ENCODE measurements around the gene OVCA2. TPM values are rescaled to one million over a fixed set of nuclear protein-coding genes. Genes with fewer than 3 reads are reported as not detected.
A peak's percentile ranks its signal among the peaks of the same experiment; 100 is the strongest.

The OVCA2 gene
- 10 to 100 TPM; 35.5 to 49.8 TPM for total RNA-seq

GRCh38 chr17:2041561-2042389, at the start of gene OVCA2:
Gene OVCA2 (plus strand): TSS chr17:2042022. CDS start chr17:2042048, 26 bp downstream.
- Mint-ChIP-seq H3K4me3 (peak within 1 kb of the TSS; percentile 96), H3K36me3 (peaks cover 7% of the 10 kb centered on the region), H3K9me3 (no peaks in the 10 kb centered on the region), H3K27me3 (no peaks in the 10 kb centered on the region), H3K4me1 (ENCODE audit: low read depth in 2 of 2) (peaks cover 15 to 17% of the 10 kb centered on the region in 2 donors), H3K27ac (peak within 1 kb of the TSS; percentile 93 to 94)
- peak; percentile 96 for DNase-seq (ENCODE audit: low spot score)
- peak; percentile 97 for ATAC-seq

- Mint-ChIP-seq H3K4me1 (ENCODE audit: low read depth in 2 of 2) (no peaks in the 10 kb centered on the region), H3K4me3 (no peak overlapping the region), H3K9me3 (no peaks in the 10 kb centered on the region), H3K27ac (no peak overlapping the region), H3K27me3 (peaks cover 22 to 30% of the 10 kb centered on the region in 2 donors), H3K36me3 (no peaks in the 10 kb centered on the region)
- ATAC-seq, result no peak
- no peak for DNase-seq (ENCODE audit: low spot score)
Observed at GRCh38 chr17:1992541-1992940, 49.3 kb upstream of the OVCA2 start.

GRCh38 chr17:1994707-1995106, 47.1 kb upstream of the OVCA2 start:
- DNase-seq (ENCODE audit: low spot score) (no peak), ATAC-seq (no peak)
- Mint-ChIP-seq H3K27ac (no peak overlapping the region), H3K27me3 (peaks cover 25 to 26% of the 10 kb centered on the region in 2 donors), H3K9me3 (no peaks in the 10 kb centered on the region), H3K4me1 (ENCODE audit: low read depth in 2 of 2) (peaks cover 2 to 5% of the 10 kb centered on the region in 2 donors), H3K36me3 (no peaks in the 10 kb centered on the region), H3K4me3 (no peak overlapping the region)

GRCh38 chr17:1995321-1995892, 46.4 kb upstream of the OVCA2 start:
- Mint-ChIP-seq H3K27me3 (peaks cover 25 to 27% of the 10 kb centered on the region in 2 donors), H3K4me1 (ENCODE audit: low read depth in 2 of 2) (peaks cover 2 to 5% of the 10 kb centered on the region in 2 donors), H3K4me3 (no peak overlapping the region), H3K36me3 (no peaks in the 10 kb centered on the region), H3K9me3 (no peaks in the 10 kb centered on the region), H3K27ac (no peak overlapping the region)
- no peak for DNase-seq (ENCODE audit: low spot score)
- no peak for ATAC-seq

GRCh38 chr17:1995907-1996799, 45.7 kb upstream of the OVCA2 start:
- ATAC-seq (no peak), DNase-seq (ENCODE audit: low spot score) (no peak)
- Mint-ChIP-seq H3K27me3 (peaks cover 19 to 27% of the 10 kb centered on the region in 2 donors), H3K4me1 (ENCODE audit: low read depth in 2 of 2) (peaks cover 2 to 5% of the 10 kb centered on the region in 2 donors), H3K9me3 (no peaks in the 10 kb centered on the region), H3K27ac (no peak overlapping the region), H3K4me3 (no peak overlapping the region), H3K36me3 (no peaks in the 10 kb centered on the region)

- H3K27ac Mint-ChIP-seq, result no peak overlapping the region
- H3K27me3 Mint-ChIP-seq, result peaks cover 19 to 27% of the 10 kb centered on the region in 2 donors
- ATAC-seq (no peak), DNase-seq (ENCODE audit: low spot score) (no peak)
- no peak overlapping the region for H3K4me3 Mint-ChIP-seq
- peaks cover 2 to 5% of the 10 kb centered on the region in 2 donors for H3K4me1 Mint-ChIP-seq (ENCODE audit: low read depth in 2 of 2)
- no peaks in the 10 kb centered on the region for H3K9me3 Mint-ChIP-seq
- H3K36me3 Mint-ChIP-seq, result no peaks in the 10 kb centered on the region
Observed at GRCh38 chr17:1996800-1997288, 45.0 kb upstream of the OVCA2 start.

- Mint-ChIP-seq H3K9me3 (no peaks in the 10 kb centered on the region), H3K4me3 (no peak overlapping the region), H3K36me3 (no peaks in the 10 kb centered on the region), H3K27ac (no peak overlapping the region), H3K27me3 (peaks cover 19 to 27% of the 10 kb centered on the region in 2 donors), H3K4me1 (ENCODE audit: low read depth in 2 of 2) (peaks cover 2 to 5% of the 10 kb centered on the region in 2 donors)
- ATAC-seq (no peak), DNase-seq (ENCODE audit: low spot score) (no peak)
Observed at GRCh38 chr17:1997289-1997926, 44.4 kb upstream of the OVCA2 start.

GRCh38 chr17:1997927-1998742, 43.7 kb upstream of the OVCA2 start:
- peaks cover 2 to 5% of the 10 kb centered on the region in 2 donors for H3K4me1 Mint-ChIP-seq (ENCODE audit: low read depth in 2 of 2)
- H3K9me3 Mint-ChIP-seq, result no peaks in the 10 kb centered on the region
- no peak overlapping the region for H3K4me3 Mint-ChIP-seq
- DNase-seq (ENCODE audit: low spot score) (no peak), ATAC-seq (no peak)
- peaks cover 19 to 27% of the 10 kb centered on the region in 2 donors for H3K27me3 Mint-ChIP-seq
- H3K27ac Mint-ChIP-seq, result no peak overlapping the region
- no peaks in the 10 kb centered on the region for H3K36me3 Mint-ChIP-seq

GRCh38 chr17:1999557-2000251, 42.1 kb upstream of the OVCA2 start:
- Mint-ChIP-seq H3K27ac (no peak overlapping the region), H3K4me3 (no peak overlapping the region), H3K27me3 (peaks cover 19 to 27% of the 10 kb centered on the region in 2 donors), H3K9me3 (no peaks in the 10 kb centered on the region), H3K36me3 (no peaks in the 10 kb centered on the region), H3K4me1 (ENCODE audit: low read depth in 2 of 2) (peaks cover 2 to 5% of the 10 kb centered on the region in 2 donors)
- DNase-seq (ENCODE audit: low spot score), result no peak
- ATAC-seq, result peak in 1 of 2 donors; percentile 51

- H3K27me3 Mint-ChIP-seq, result peaks cover 8% of the 10 kb centered on the region in 2 donors
- peaks cover 2 to 5% of the 10 kb centered on the region in 2 donors for H3K4me1 Mint-ChIP-seq (ENCODE audit: low read depth in 2 of 2)
- H3K36me3 Mint-ChIP-seq, result no peaks in the 10 kb centered on the region
- DNase-seq (ENCODE audit: low spot score) (no peak), ATAC-seq (no peak)
- no peak overlapping the region for H3K27ac Mint-ChIP-seq
- H3K9me3 Mint-ChIP-seq, result no peaks in the 10 kb centered on the region
- no peak overlapping the region for H3K4me3 Mint-ChIP-seq
Observed at GRCh38 chr17:2002767-2003329, 39.0 kb upstream of the OVCA2 start.

GRCh38 chr17:2003525-2003924, 38.3 kb upstream of the OVCA2 start:
- DNase-seq (ENCODE audit: low spot score) (no peak), ATAC-seq (no peak)
- Mint-ChIP-seq H3K4me1 (ENCODE audit: low read depth in 2 of 2) (peaks cover 2 to 5% of the 10 kb centered on the region in 2 donors), H3K27ac (no peak overlapping the region), H3K9me3 (no peaks in the 10 kb centered on the region), H3K36me3 (no peaks in the 10 kb centered on the region), H3K27me3 (peaks cover 8% of the 10 kb centered on the region in 2 donors), H3K4me3 (no peak overlapping the region)

- DNase-seq (ENCODE audit: low spot score) (no peak), ATAC-seq (no peak)
- Mint-ChIP-seq H3K27ac (no peak overlapping the region), H3K27me3 (peaks cover 2 to 3% of the 10 kb centered on the region in 2 donors), H3K36me3 (no peaks in the 10 kb centered on the region), H3K4me3 (no peak overlapping the region), H3K9me3 (no peaks in the 10 kb centered on the region), H3K4me1 (ENCODE audit: low read depth in 2 of 2) (peaks cover 0 to 1% of the 10 kb centered on the region in 2 donors)
Observed at GRCh38 chr17:2004435-2004952, 37.3 kb upstream of the OVCA2 start.

Measured in natural killer cell treated with Interleukin-12 subunit alpha and Interleukin-12 subunit beta and Interleukin-15 and Interleukin-18, amount 100 ng/mL, for 72 hours (primary cell).